Measurements from ENCODE around the gene ARL6IP6. TPM values are rescaled to one million over a fixed set of nuclear protein-coding genes. Genes with fewer than 3 reads are reported as not detected.

The ARL6IP6 gene
- total and polyA plus RNA-seq, 2 of the 13 experiments (the other 11 are each of a cell fraction or from before 2014, with no cell fraction given) = 45.0 to 65.9 TPM

GRCh38 chr2:152717228-152718075, 968 bp upstream of the ARL6IP6 start, which contains the start of gene PRPF40A (continued):
- TF ChIP-seq USF2 (IDR thresholded peaks at IDR 0.05; ENCODE audit: low read depth, low read length) = no peak
- no peak for TF ChIP-seq USF2 (CRISPR knock-in tag; IDR thresholded peaks at IDR 0.05; ENCODE audit: borderline replicate concordance)
- TF ChIP-seq DMTF1 (CRISPR knock-in tag; IDR thresholded peaks at IDR 0.05) = peak; percentile 81; the same call in 1 of the 2 replicates
- no peak; the same call in 1 of the 2 replicates for TF ChIP-seq HMG20A (CRISPR knock-in tag; IDR thresholded peaks at IDR 0.05; ENCODE audit: borderline replicate concordance)
- TF ChIP-seq U2AF2 (IDR thresholded peaks at IDR 0.05; ENCODE audit: low read depth, low read length) = peak; percentile 27; the same call in 1 of the 2 replicates
- peak; percentile 92 for TF ChIP-seq ZBTB20 (CRISPR knock-in tag; IDR thresholded peaks at IDR 0.05; ENCODE audit: borderline replicate concordance, low read depth)
- no peak for TF ChIP-seq GRHL1 (CRISPR knock-in tag; conservative IDR thresholded peaks at IDR 0.05)
- 0 out of 2 replicates have a peak, but pooled peaks have one; percentile 66 for TF ChIP-seq ZNF101 (CRISPR knock-in tag; IDR thresholded peaks at IDR 0.05; ENCODE audit: borderline replicate concordance, low read depth)
- no peak for TF ChIP-seq LBX2 (CRISPR knock-in tag; IDR thresholded peaks at IDR 0.05; ENCODE audit: borderline replicate concordance)
- TF ChIP-seq MED1 (CRISPR knock-in tag; IDR thresholded peaks at IDR 0.05) = peak; percentile 28; the same call in 1 of the 2 replicates
- TF ChIP-seq NCOA2 (CRISPR knock-in tag; IDR thresholded peaks at IDR 0.05) = peak; percentile 57
- peak; percentile 67; the same call in 1 of the 2 replicates for TF ChIP-seq GATA4 (IDR thresholded peaks at IDR 0.05; ENCODE audit: borderline replicate concordance, low read depth)
- no peak for TF ChIP-seq HNRNPUL1 (IDR thresholded peaks at IDR 0.05; ENCODE audit: low read depth, low read length)
- TF ChIP-seq, protein P1, sequence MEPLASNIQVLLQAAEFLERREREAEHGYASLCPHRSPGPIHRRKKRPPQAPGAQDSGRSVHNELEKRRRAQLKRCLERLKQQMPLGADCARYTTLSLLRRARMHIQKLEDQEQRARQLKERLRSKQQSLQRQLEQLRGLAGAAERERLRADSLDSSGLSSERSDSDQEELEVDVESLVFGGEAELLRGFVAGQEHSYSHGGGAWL (CRISPR knock-in tag; IDR thresholded peaks at IDR 0.05) = peak; percentile 32
- 0 out of 2 replicates have a peak, but pooled peaks have one; percentile 22 for TF ChIP-seq ZSCAN29 (CRISPR knock-in tag; conservative IDR thresholded peaks at IDR 0.05)
- TF ChIP-seq ZSCAN31 (CRISPR knock-in tag; IDR thresholded peaks at IDR 0.05; ENCODE audit: low read depth) = peak; percentile 12
